ENCODE data around the gene MCM9.

GRCh38 chr6:118768441-118768840, 166.5 kb downstream of the MCM9 start:
- TF ChIP-seq EZH2phosphoT487 (IDR thresholded peaks at IDR 0.05; ENCODE audit: borderline replicate concordance, low read length) = no peak
- TF ChIP-seq, protein P1, sequence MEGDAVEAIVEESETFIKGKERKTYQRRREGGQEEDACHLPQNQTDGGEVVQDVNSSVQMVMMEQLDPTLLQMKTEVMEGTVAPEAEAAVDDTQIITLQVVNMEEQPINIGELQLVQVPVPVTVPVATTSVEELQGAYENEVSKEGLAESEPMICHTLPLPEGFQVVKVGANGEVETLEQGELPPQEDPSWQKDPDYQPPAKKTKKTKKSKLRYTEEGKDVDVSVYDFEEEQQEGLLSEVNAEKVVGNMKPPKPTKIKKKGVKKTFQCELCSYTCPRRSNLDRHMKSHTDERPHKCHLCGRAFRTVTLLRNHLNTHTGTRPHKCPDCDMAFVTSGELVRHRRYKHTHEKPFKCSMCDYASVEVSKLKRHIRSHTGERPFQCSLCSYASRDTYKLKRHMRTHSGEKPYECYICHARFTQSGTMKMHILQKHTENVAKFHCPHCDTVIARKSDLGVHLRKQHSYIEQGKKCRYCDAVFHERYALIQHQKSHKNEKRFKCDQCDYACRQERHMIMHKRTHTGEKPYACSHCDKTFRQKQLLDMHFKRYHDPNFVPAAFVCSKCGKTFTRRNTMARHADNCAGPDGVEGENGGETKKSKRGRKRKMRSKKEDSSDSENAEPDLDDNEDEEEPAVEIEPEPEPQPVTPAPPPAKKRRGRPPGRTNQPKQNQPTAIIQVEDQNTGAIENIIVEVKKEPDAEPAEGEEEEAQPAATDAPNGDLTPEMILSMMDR (IDR thresholded peaks at IDR 0.05; ENCODE audit: low read depth, low read length, poor library complexity, severe bottlenecking) = no peak
